HCT116 (cell line): ENCODE results near the gene ATP1B3. TPM values are rescaled to one million over a fixed set of nuclear protein-coding genes. Genes with fewer than 3 reads are reported as not detected.

Experiments used
- ATAC-seq: fragments of 200-7000 bp; cut with Tn5 transposase; 2 replicates; pipeline ENCODE4 v1.9.1; 2020; ENCODE audit warnings: mild to moderate bottlenecking, moderate library complexity
- BruUV-seq: library from RNA; stranded (reverse); fragments of 400-500 nt; replicated peaks from 2 replicates; lab custom pipeline; 2021; lab: Mats Ljungman, UMichigan
- CTCF ChIA-PET: fragments of 300-600 bp; sonication (Branson Sonifier 250); formaldehyde crosslinking; loops from one replicate; lab custom pipeline; 2021; ENCODE audit warnings: antibody characterized with exemption; lab: Charles Lee
- POLR2A ChIA-PET: fragments of 300-600, 350-600 bp; sonication (Branson Sonifier 250); formaldehyde crosslinking; loops from one replicate; lab custom pipeline; 2021; ENCODE audit warnings: antibody characterized with exemption; lab: Charles Lee
- RAD21 ChIA-PET, 2 experiments: fragments of 300-600 bp; sonication (Branson Sonifier 250); formaldehyde crosslinking; loops; one replicate each; lab custom pipeline; 2023; ENCODE audit warnings: low total read pairs in 2 of 2; ENCODE audit not compliant: uncharacterized antibody in 2 of 2, unreplicated experiment in 2 of 2, low non-redundant PET in 1 of 2; lab: Charles Lee
- DNase-seq: peaks from one replicate; pipeline ENCODE4 v3.0.0-alpha.2; 2010; ENCODE audit warnings: low read depth, low spot score
- H2AFZ ChIP-seq: fragments of 200-600 bp; shearing (Covaris generic), sonication (generic); 2 replicates; pipeline ENCODE4 v1.6.1; 2017; ENCODE audit warnings: low read depth, mixed run types, mixed read lengths, antibody characterized with exemption, low read length; ENCODE audit not compliant: poor library complexity, severe bottlenecking
- H3K27ac ChIP-seq: 2 replicates; pipeline ENCODE4 v1.5.1; 2012; ENCODE audit warnings: low read depth, low read length
- H3K27me3 ChIP-seq: fragments of 200-600 bp; sonication (generic); 2 replicates; pipeline ENCODE4 v1.6.1; 2016; ENCODE audit warnings: mixed run types, low read length, mixed read lengths; ENCODE audit not compliant: insufficient read depth
- H3K36me3 ChIP-seq, 2 experiments: fragments of 200-500 bp in 1 of 2; fragments of 200-600 bp in 1 of 2; sonication (Bioruptor generic) in 1 of 2; sonication (generic) in 1 of 2; 2 replicates each; pipeline versions ENCODE4 v1.5.1 to v1.6.1; 2014 to 2016; ENCODE audit warnings: low read length in 2 of 2, inconsistent platforms in 1 of 2, mixed read lengths in 1 of 2, mixed run types in 1 of 2; ENCODE audit not compliant: insufficient read depth in 2 of 2, control insufficient read depth in 1 of 2
- H3K4me1 ChIP-seq, 2 experiments: fragments of 200-600 bp in 1 of 2; sonication (generic) in 1 of 2; 2 replicates each; pipeline versions ENCODE4 v1.5.1 to v1.6.1; 2012 to 2017; ENCODE audit warnings: low read length in 2 of 2, inconsistent platforms in 1 of 2, mild to moderate bottlenecking in 1 of 2, mixed read lengths in 1 of 2, mixed run types in 1 of 2, moderate library complexity in 1 of 2; ENCODE audit not compliant: insufficient read depth in 2 of 2, control insufficient read depth in 1 of 2
- H3K4me2 ChIP-seq: fragments of 200-600 bp; sonication (generic); 2 replicates; pipeline ENCODE4 v1.6.1; 2017; ENCODE audit warnings: mixed run types, low read length, mixed read lengths
- H3K4me3 ChIP-seq, 2 experiments: fragments of 200-600 bp in 1 of 2; sonication (generic) in 1 of 2; replicated peaks in 1 of 2; 2 replicates each; pipeline ENCODE4 v1.5.1; 2011 to 2016; ENCODE audit warnings: low read length in 2 of 2, control low read depth in 1 of 2, low read depth in 1 of 2, mild to moderate bottlenecking in 1 of 2, mixed read lengths in 1 of 2, mixed run types in 1 of 2
- H3K79me2 ChIP-seq: fragments of 200-600 bp; sonication (generic); 2 replicates; pipeline ENCODE4 v1.6.1; 2017; ENCODE audit warnings: mild to moderate bottlenecking, mixed run types, low read length, moderate library complexity, mixed read lengths; ENCODE audit not compliant: insufficient read depth
- H3K9ac ChIP-seq: fragments of 200-600 bp; sonication (generic); 2 replicates; pipeline ENCODE4 v1.6.1; 2016; ENCODE audit warnings: low read length, mixed read lengths
- H3K9me2 ChIP-seq: fragments of 200-600 bp; sonication (generic), shearing (Covaris generic); 2 replicates; pipeline ENCODE4 v1.6.1; 2017; ENCODE audit warnings: mixed run types, mild to moderate bottlenecking, moderate library complexity; ENCODE audit not compliant: insufficient read depth
- H3K9me3 ChIP-seq, 2 experiments: fragments of 200-500 bp in 1 of 2; fragments of 200-600 bp in 1 of 2; sonication (Bioruptor generic) in 1 of 2; sonication (generic) in 1 of 2; 2 replicates each; pipeline ENCODE4 v1.6.1; 2014 to 2017; ENCODE audit warnings: low read length in 2 of 2, mixed read lengths in 2 of 2, inconsistent platforms in 1 of 2, low read depth in 1 of 2, mild to moderate bottlenecking in 1 of 2, mixed run types in 1 of 2, moderate library complexity in 1 of 2; ENCODE audit not compliant: control insufficient read depth in 1 of 2, insufficient read depth in 1 of 2
- H4K20me1 ChIP-seq: fragments of 200-600 bp; sonication (generic), shearing (Covaris generic); 2 replicates; pipeline ENCODE4 v1.6.1; 2017; ENCODE audit warnings: mixed run types, mild to moderate bottlenecking, moderate library complexity; ENCODE audit not compliant: insufficient read depth
- CBX3 ChIP-seq: IDR thresholded peaks from 2 replicates; pipeline ENCODE4 v1.6.1; 2012; ENCODE audit warnings: low read depth
- CEBPB ChIP-seq: IDR thresholded peaks from 2 replicates; pipeline ENCODE4 v1.6.1; 2012; ENCODE audit warnings: low read depth
- EGR1 ChIP-seq: IDR thresholded peaks from 2 replicates; pipeline ENCODE4 v1.6.1; 2012; ENCODE audit warnings: low read depth
- EZH2phosphoT487 ChIP-seq: fragments of 200-600 bp; IDR thresholded peaks from 2 replicates; pipeline ENCODE4 v1.6.1; 2018; ENCODE audit warnings: antibody characterized with exemption, borderline replicate concordance
- JUND ChIP-seq: IDR thresholded peaks from 2 replicates; pipeline ENCODE4 v1.6.1; 2012
- MAX ChIP-seq: IDR thresholded peaks from 2 replicates; pipeline ENCODE4 v1.6.1; 2012
- POLR2A ChIP-seq: IDR thresholded peaks from 2 replicates; pipeline ENCODE4 v1.7.0; 2011; ENCODE audit warnings: borderline replicate concordance; ENCODE audit not compliant: insufficient read depth, insufficient read length; ENCODE audit errors: extremely low read depth
- POLR2AphosphoS5 ChIP-seq: IDR thresholded peaks from 2 replicates; pipeline ENCODE4 v1.6.1; 2011; ENCODE audit warnings: mild to moderate bottlenecking, low read depth, low read length, moderate library complexity
- REST ChIP-seq: IDR thresholded peaks from 2 replicates; pipeline ENCODE4 v1.6.1; 2012; ENCODE audit warnings: low read depth
- SRF ChIP-seq: IDR thresholded peaks from 2 replicates; pipeline ENCODE4 v1.6.1; 2012; ENCODE audit warnings: low read depth
- TCF7L2 ChIP-seq: IDR thresholded peaks from 2 replicates; pipeline ENCODE4 v1.7.0; 2011; ENCODE audit warnings: borderline replicate concordance, inconsistent platforms; ENCODE audit not compliant: insufficient read depth, insufficient read length; ENCODE audit errors: extremely low read depth
- ZFX ChIP-seq: fragments of 450-650 bp; IDR thresholded peaks from 2 replicates; pipeline ENCODE4 v1.6.1; 2017
- intact Hi-C: fragments of 100-400 bp; cut with micrococcal nuclease; formaldehyde crosslinking; loops from 2 replicates; pipeline ENCODE4 v1.10.0; 2022
- total RNA-seq: library from RNA; stranded (reverse); gene quantifications from one replicate; pipeline ENCODE4 v1.2.1, GENCODE V29; 2021; ENCODE audit not compliant: unreplicated experiment

Gene ATP1B3
- total RNA-seq, 1 experiment from 2014 or later = 147 TPM

GRCh38 chr3:141830508-141830907, 45.9 kb upstream of the ATP1B3 start:
- CTCF ChIA-PET = no interaction called here
- Histone ChIP-seq H3K27ac (no peak overlapping the region), H3K4me1 (peaks cover 0 to 5% of the 10 kb centered on the region in 2 experiments; a peak in 2 of 4 replicates), H3K4me2 (no peak overlapping the region), H2AFZ (no peak overlapping the region), H3K27me3 (no peaks in the 10 kb centered on the region), H3K36me3 (no peaks in the 10 kb centered on the region), H4K20me1 (no peaks in the 10 kb centered on the region), H3K79me2 (no peaks in the 10 kb centered on the region), H3K4me3 (no peak overlapping the region), H3K9me3 (no peaks in the 10 kb centered on the region), H3K9me2 (no peaks in the 10 kb centered on the region), H3K9ac (no peak overlapping the region)
- ATAC-seq (no peak), DNase-seq (no peak)
- RAD21 ChIA-PET = no interaction called here
- POLR2A ChIA-PET = no interaction called here
- TF ChIP-seq JUND (no peak), TCF7L2 (no peak), REST (no peak), CBX3 (no peak)
- intact Hi-C loops = no loop called here
- BruUV-seq = no TSS peak

GRCh38 chr3:141834292-141834691, 42.2 kb upstream of the ATP1B3 start:
- DNase-seq = no peak
- no peaks in the 10 kb centered on the region for H3K9me3 ChIP-seq
- no peaks in the 10 kb centered on the region for H3K4me1 ChIP-seq
- H3K9me2 ChIP-seq = no peaks in the 10 kb centered on the region
- H3K36me3 ChIP-seq = no peaks in the 10 kb centered on the region
- ChIA-PET POLR2A (no interaction called here), RAD21 (no interaction called here), CTCF (no interaction called here)
- H3K9ac ChIP-seq = no peak overlapping the region
- no peak for ATAC-seq
- H3K27ac ChIP-seq = no peak overlapping the region
- no peaks in the 10 kb centered on the region for H3K79me2 ChIP-seq
- H3K4me2 ChIP-seq = no peak overlapping the region
- no TSS peak for BruUV-seq
- no peaks in the 10 kb centered on the region for H4K20me1 ChIP-seq
- no peak overlapping the region for H3K4me3 ChIP-seq
- no peaks in the 10 kb centered on the region for H3K27me3 ChIP-seq
- intact Hi-C loops = no loop called here
- no peak overlapping the region for H2AFZ ChIP-seq
- TF ChIP-seq POLR2A (no peak), MAX (no peak), SRF (no peak), REST (no peak), POLR2AphosphoS5 (no peak), EZH2phosphoT487 (no peak), ZFX (no peak), EGR1 (no peak), CEBPB (no peak)
